Astrocyte of the spinal cord (primary cell): ENCODE results near the gene GSTT4.

Source experiments
- DNase-seq: peaks from one replicate; pipeline ENCODE4 v3.0.0; 2011; ENCODE audit warnings: low read depth, low spot score
- H3K4me3 ChIP-seq: 2 replicates; pipeline ENCODE4 v1.5.1; 2011; ENCODE audit warnings: low read depth, mild to moderate bottlenecking, low read length, moderate library complexity
- CTCF ChIP-seq: IDR thresholded peaks from 2 replicates; pipeline ENCODE4 v1.5.1; 2012; ENCODE audit warnings: low read depth, mild to moderate bottlenecking, low read length, inconsistent platforms
- in situ Hi-C: cut with HindIII; loops from 2 replicates; pipeline ENCODE4 v1.10.0; 2017; ENCODE audit warnings: low sequenced_read_pairs

GSTT4 gene

GRCh38 chr22:24027389-24027975 lies 22.2 kb upstream of the GSTT4 start:
- no peak for DNase-seq
- no peak overlapping the region for H3K4me3 ChIP-seq
- no peak for TF ChIP-seq CTCF
- in situ Hi-C loops, result no loop called here

- no peak overlapping the region for H3K4me3 ChIP-seq
- no peak for TF ChIP-seq CTCF
- no peak for DNase-seq
- in situ Hi-C loops, result no loop called here
Measured at GRCh38 chr22:24026733-24027132, 21.5 kb upstream of the GSTT4 start.

GRCh38 chr22:24026056-24026455 lies 20.8 kb upstream of the GSTT4 start:
- no peak for TF ChIP-seq CTCF
- in situ Hi-C loops, result no loop called here
- H3K4me3 ChIP-seq, result no peak overlapping the region
- DNase-seq, result no peak

GRCh38 chr22:24025475-24025874 lies 20.2 kb upstream of the GSTT4 start:
- H3K4me3 ChIP-seq, result no peak overlapping the region
- in situ Hi-C loops, result no loop called here
- no peak for TF ChIP-seq CTCF
- no peak for DNase-seq

- in situ Hi-C loops, result no loop called here
- no peak overlapping the region for H3K4me3 ChIP-seq
- TF ChIP-seq CTCF, result no peak
- no peak for DNase-seq
Measured at GRCh38 chr22:24024354-24024753, 19.1 kb upstream of the GSTT4 start.

GRCh38 chr22:24023204-24023789 lies 18.0 kb upstream of the GSTT4 start:
- in situ Hi-C loops, result no loop called here
- no peak overlapping the region for H3K4me3 ChIP-seq
- no peak for DNase-seq
- TF ChIP-seq CTCF, result no peak
